HG03175 (cell line): ENCODE measurements around the gene OLFM1.

Experiments used
- ATAC-seq: cut with Tn5 transposase; IDR thresholded peaks from one replicate; pipeline ENCODE4 v1.9.1; 2021; ENCODE audit warnings: mild to moderate bottlenecking, moderate library complexity; ENCODE audit not compliant: unreplicated experiment

Gene OLFM1

GRCh38 chr9:135076143-135076875 is 11.2 kb upstream of the OLFM1 start:
- ATAC-seq: no peak

GRCh38 chr9:135076876-135077430 is 10.5 kb upstream of the OLFM1 start:
- ATAC-seq: no peak

- ATAC-seq: no peak
These were observed 9.8 kb upstream of the OLFM1 start for GRCh38 chr9:135077497-135078200.

GRCh38 chr9:135078361-135078821 is 9.1 kb upstream of the OLFM1 start:
- no peak for ATAC-seq

- ATAC-seq: no peak
These were observed 8.4 kb upstream of the OLFM1 start for GRCh38 chr9:135079018-135079417.

GRCh38 chr9:135079676-135080075 is 7.8 kb upstream of the OLFM1 start:
- ATAC-seq: no peak

GRCh38 chr9:135080286-135081263 is 6.9 kb upstream of the OLFM1 start:
- ATAC-seq: no peak

- no peak for ATAC-seq
These were observed 6.2 kb upstream of the OLFM1 start for GRCh38 chr9:135081264-135081660.

- ATAC-seq: no peak
These were observed 5.7 kb upstream of the OLFM1 start for GRCh38 chr9:135081731-135082130.

GRCh38 chr9:135082536-135082935 is 4.9 kb upstream of the OLFM1 start:
- ATAC-seq: no peak

- ATAC-seq: no peak
These were observed 4.1 kb upstream of the OLFM1 start for GRCh38 chr9:135083241-135083810.

GRCh38 chr9:135083831-135084230 is 3.6 kb upstream of the OLFM1 start:
- no peak for ATAC-seq

- ATAC-seq: no peak
These were observed 3.2 kb upstream of the OLFM1 start for GRCh38 chr9:135084262-135084661.

- no peak for ATAC-seq
These were observed 2.3 kb upstream of the OLFM1 start for GRCh38 chr9:135084881-135085760.

- ATAC-seq: no peak
These were observed 1.5 kb upstream of the OLFM1 start for GRCh38 chr9:135085830-135086546.

- no peak for ATAC-seq
These were observed 625 bp upstream of the OLFM1 start for GRCh38 chr9:135086597-135087488.

- ATAC-seq: no peak
These were observed 455 bp downstream of the OLFM1 start for GRCh38 chr9:135087899-135088347.
